Stimulated activated CD8-positive, alpha-beta memory T cell treated with anti-CD3 and anti-CD28 coated beads, Interleukin-15, amount 100 ng/mL, for 4 hours (primary cell): ENCODE results near the gene WDR47.

Source experiments
- DNase-seq, 2 donors: peaks; one replicate each; pipeline ENCODE4 v3.0.0-alpha.2; 2020; ENCODE audit warnings: low read depth in 2 of 2

WDR47 gene

DNA sequence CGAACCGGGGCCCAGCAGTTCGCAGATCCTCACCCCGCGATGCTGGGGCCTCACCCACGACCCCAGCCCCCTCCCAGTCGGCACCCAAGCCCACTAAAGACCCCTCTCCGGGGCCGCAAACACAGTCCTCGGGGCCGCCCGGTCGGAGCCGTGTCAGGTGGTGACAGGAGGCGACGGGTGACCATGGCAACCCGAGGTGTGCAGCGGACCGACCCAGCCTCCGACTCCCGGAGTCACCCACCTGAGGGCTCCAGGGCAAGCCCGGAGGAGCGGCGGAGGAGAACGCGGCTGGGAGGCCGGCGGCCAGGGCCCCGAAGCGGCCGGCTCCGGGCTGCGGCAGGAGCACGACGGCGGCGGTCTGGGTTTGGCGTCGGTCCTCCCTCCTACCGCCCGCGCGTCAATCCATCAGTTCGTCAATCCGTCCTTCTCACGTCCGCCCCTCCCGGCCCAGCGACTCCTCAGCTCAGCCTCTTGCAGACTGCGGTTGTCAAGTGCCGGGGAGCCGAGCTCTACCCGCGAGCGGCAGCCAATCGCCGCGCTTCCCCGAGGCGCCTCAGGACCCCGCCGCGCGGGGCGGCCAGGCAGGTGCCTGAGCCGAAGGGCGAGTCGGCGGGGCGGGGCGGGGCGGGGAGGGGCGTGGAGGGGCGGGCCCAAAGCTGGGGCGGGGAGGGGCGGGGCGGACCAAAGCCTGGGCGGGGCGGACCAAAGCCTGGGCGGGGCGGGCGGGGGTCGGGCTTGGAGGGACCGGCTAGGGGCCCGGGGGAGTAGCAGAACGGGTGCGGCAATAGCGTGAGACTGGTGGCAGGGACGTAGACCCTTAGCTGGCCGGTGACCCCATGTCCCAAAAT, at the start of gene WDR47:
Gene WDR47 (minus strand): TSS at position 482 of the 848 bp plus-strand sequence. CDS start 18,590 bp downstream, outside the sequence.
- DNase-seq: peak; percentile 92 to 93

DNA sequence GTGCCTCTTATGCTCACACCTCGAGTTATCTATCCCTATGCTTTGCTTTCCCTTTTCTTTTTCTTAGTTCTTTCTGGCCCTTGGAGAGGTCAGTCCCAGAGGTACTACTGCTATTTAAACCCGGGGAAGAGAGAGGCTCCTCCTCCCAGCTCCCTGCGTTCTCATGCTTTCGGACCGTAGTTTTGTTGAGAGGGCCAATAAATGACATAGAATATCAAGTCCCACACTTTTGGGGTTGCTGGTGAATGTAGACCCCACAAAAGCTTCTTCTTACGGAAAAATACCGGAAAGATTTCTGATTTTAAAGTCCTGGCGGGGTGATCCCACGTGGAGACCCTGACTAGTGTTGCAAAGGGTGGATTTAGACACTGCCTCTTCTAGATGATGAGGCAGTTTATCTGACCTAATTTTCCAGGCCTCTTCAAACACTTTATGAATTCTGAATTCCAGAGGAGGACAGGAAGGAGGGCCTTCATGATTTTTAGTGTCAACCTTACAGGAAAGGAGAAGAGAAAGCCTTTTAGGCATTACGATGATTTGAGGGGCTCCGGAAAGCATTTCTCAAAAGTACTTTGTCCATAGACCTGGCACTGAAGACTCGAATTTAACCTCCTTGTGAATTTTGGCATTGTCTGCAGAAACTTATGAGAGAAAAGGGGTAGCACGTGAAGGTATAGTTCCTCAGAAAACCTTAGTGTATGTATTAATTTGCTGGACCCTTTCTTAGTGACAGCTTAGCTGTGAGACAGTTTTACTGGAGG, 49.4 kb upstream of the WDR47 start:
- DNase-seq: no peak

DNA sequence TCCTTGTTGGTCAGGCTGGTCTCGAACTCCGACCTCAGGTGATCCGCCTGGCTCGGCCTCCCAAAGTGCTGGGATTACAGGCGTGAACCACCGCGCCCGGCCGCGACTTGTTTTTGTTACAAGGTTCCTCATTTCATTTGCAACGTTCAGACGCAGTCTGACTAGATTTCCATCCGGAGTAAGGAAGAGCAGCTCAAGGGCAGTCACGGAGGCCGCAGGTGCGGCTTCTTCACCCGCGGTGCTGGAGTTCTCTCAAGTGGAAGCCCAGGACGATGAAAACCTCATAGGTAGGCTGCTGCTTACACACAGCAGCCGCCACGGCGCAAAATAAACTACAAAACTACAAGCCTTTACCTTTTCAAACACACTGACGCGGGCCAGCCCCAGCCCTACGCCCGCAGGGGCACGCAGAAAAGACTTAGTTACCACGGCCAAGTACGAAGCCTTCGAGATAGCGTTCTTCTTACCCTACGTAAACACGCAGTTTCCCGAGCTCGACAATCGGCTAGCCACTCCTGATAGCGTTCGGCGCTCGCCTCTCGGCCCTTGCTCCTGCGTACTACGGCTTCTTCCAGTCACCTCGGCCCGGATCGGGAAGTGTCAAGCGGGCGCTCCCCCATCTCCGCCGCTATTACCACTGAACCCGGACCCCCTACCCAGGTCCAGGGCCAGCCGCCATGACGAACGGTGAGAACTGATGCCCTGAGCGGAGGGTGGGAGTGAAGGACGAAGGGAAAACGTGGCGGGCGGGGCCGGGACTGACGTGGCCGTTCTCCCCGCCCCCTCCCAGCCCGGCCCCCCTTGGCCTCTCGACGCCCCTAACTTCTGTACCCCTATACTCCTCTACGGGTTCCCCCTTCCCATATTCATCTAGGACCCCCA, 48.5 kb upstream of the WDR47 start, which contains the start of gene TMEM167B:
Gene TMEM167B (plus strand): TSS at position 569 of the 882 bp plus-strand sequence. CDS start 109 bp downstream, at position 678.
- peak; percentile 69 to 75 for DNase-seq

DNA sequence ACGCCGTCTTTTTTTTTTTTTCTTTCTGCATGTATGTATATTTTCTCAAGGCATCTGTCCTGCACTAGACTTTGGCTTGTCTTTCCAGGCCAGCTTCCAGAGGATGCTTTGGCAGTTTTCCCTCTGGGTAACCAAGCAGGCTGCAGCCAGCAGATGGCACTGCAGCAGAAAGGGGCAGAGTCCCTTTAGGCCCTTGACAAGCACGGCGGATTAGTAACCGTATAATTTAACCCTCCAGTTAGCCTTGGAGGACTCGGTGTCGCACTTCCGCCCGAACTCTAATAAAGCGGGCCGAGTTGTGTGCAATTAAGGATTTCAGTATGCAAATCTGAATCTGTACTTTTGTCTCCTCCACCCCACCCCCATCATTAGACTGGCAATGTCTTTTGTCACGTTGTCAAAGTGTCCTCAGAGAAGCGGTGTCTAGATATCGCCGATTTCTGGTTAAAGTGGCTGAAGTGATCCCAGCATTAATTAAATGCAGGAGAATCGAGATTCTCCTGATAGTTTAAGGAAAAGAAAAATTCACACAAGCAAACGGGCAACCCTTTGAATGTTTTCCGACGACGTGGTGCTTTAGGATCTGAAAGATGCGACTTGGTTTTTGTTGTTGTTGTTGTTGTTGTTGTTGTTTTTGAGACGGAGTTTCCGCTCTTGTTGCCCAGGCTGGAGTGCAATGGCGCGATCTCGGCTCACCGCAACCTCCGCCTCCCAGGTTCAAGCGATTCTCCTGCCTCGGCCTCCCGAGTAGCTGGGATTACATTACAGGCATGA, 47.5 kb upstream of the WDR47 start:
- DNase-seq: no peak

DNA sequence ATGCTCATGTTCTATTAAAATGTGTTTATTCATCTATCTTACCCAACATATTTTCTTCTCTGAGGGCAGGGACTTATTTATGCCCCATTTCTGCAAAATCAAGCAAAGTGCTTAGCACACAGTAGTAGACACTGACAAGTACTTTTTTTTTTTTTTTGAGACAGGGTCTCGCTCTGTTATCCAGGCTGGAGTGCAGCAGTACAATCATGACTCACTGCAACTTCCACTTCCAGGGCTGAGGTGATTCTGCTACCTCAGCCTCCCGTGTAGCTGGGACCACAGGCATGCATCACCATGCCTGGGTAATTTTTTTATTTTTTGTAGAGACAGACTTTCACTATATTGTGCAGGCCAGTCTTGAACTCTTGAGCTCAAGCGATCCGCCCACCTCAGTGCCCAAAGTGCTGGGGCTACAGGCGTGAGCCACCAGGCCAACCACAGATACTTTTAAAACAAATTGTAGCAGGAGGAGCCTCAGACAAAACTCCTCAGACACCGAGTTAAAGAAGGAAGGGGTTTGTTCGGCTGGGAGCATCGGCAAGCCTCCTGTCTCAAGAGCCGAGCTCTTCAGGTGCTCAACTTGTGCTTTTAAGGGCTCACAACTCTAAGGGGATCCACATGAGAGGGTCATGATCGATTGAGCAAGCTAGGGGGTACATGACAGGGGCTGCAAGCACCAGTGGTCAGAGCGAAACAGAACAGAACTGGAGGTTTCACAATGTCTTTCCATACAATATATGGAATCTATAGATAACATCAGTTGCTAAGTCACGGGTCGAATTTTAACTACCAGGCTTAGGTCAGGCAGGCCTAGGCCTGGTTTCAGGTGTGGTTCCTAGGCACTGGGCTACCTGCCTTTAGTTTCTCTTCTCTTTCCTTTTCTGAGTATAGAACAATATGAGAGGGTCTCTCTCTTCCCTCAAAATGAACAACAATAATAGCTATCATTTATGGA, 42.9 kb upstream of the WDR47 start:
- DNase-seq: no peak

DNA sequence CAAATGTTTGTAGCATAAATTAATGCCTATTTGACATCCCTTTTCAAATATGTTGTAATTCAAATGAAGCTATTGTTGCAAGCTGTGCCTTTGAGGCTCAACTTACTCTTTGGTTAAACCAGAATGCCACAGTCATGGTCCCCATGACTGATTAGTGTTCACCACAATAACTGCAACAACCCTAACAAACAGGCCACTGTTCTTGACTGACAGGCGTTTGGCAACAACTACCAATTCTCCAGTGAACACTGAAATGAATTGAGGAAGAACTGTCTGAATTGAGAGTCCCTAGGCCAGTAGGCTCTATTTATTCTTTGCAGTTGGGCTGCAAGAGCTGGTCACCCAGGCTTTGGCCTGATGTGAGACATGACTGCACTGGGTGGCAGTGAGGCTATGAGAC, 42.0 kb upstream of the WDR47 start:
- DNase-seq: no peak

DNA sequence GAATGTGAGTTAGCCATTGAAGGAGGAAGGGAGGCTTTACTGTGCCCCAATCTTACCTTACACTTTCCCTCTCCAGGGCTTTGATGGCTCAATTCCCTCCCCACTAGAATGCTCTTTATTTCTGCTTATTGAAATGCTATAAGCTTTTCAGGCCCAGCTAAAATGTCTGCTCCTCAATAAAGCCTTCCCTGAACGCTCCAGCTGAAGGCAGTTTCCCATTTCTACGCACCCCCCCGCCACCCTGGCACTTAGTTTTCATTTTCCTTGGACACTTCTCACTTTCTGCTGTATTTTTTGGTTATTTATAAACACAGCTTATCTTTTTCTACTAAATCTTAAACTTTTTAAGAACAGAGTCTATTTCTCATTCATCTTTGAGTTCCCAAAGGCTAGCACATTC, 41.6 kb upstream of the WDR47 start:
- DNase-seq: no peak

DNA sequence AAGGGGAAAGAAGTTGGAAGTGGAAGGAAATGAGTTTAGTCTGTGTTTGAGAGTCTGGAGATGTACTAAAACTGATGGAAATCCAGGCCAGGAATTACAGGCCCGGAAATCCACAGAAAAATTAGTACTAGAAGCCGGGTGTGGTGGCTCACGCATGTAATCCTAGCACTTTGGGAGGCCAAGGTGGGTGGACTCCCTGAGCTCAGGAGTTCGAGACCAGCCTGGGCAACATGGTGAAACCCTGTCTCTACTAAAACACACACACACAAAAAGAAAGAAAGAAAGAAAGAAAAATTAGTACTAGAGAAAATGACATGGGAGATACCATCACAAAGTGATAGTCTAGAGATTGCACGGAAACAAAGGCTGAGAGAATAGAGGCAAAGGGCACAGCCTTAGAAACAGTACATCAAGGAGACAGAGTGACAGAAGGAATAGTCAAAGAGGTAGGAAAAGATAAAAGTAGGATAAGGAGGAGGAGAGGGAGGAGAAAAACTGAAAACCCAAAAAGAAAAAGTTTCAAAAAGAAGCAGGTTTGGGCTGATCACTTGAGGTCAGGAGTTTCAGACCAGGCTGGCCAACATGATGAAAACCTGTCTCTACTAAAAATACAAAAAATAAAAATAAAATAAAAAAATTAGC, 38.7 kb upstream of the WDR47 start:
- no peak for DNase-seq

DNA sequence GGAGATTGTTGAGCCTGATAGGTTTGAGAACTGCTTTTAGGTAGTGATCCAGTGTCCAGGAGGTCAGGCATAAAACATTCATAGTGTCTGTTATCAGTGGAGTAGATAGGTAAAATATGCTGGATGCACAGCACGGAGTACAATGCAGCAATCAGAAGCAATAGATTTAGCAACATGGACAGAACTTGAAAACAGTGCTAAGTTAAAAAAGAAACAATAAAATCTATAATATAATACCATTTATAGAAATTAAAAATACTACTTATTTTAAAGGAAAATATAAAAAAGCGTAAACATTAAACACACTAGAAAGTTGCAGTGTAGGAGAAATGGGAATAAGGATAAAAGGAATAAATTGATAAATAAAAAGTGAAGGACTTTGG, 37.3 kb upstream of the WDR47 start:
- DNase-seq: no peak

DNA sequence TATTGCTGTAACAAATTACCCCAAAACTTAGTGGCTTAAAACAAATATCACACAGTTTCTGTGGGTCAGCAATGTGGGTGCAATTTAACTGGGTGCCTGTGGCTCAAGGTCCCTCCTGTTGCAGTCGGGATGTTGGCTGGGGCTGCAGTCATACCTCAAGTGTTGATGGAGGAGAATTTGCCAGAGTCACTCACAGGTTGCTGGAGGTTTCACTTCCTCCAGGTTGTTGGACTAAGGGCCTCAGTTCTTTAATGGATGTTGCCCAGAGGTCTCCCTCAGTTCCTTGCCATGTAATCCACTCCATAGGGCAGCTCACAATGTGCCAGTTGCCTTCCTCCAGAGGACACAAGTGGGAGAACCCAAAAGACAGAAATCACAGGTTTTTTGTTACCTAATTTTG, 36.4 kb upstream of the WDR47 start:
- no peak for DNase-seq

DNA sequence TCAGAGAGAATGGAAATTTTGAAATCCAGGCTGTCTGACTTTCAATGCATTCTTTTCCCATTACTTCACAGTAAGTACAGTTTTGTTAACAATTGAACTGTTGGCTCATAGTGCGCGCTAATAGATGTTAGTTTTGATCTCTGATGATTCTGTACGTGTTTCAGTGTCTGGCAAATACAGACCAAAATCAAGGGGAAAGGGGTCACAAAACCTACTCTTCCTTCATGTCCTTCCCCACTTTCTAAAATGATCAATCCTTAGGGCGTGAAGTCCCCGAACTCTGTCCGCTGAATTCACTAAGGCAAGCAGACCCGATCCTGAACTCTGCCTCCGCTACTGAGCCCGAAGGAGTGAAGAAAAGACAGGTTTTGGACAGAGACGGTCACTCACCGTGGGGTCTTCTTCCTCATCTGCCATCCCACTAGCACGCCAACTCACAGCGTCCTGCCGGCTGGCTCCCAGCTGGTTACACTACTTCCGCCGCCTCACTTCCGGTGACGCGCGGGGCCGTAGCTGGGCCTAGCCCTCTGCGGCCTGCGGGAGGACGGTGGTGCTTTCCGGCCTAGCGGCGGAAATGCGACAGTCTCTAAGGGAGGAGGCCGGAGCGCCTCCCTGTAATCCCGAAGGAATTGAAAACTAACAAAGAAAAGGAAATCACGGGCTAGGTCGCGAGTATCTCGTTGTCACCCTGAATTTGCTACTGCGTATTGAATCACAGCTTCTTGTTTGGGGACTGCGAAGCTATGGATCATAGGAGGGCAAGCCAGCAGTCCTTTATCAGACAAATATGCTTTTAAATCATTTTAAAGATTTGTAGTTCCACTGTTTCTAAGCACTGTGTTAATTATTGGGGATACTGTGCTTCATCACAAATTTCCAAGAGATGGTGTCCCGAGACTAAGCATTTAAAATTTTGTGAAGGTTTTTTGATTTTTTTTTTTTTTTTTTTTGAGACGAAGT, 33.9 kb upstream of the WDR47 start, which contains the start of gene TAF13:
Gene TAF13 (minus strand): TSS at position 473 of the 960 bp plus-strand sequence. CDS start 56 bp downstream, at position 417.
- peak; percentile 71 to 74 for DNase-seq

DNA sequence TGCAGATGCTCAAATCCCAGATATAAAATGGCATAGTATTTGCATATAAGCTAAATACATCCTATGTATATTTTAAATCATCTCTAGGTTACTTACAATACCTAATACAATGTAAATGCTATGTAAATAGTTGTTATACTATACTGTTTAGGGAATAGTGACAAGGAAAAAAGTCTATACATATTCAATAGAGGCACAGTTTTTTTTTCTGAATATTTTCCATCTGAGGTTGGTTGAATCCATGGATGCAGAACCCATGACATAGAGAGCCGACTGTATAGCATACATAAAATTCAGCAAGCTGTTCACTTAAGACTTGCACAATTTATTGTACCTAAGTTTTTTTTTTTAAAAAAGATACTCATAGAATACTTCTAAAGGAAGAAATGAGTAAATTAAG, 27.4 kb upstream of the WDR47 start:
- no peak for DNase-seq

DNA sequence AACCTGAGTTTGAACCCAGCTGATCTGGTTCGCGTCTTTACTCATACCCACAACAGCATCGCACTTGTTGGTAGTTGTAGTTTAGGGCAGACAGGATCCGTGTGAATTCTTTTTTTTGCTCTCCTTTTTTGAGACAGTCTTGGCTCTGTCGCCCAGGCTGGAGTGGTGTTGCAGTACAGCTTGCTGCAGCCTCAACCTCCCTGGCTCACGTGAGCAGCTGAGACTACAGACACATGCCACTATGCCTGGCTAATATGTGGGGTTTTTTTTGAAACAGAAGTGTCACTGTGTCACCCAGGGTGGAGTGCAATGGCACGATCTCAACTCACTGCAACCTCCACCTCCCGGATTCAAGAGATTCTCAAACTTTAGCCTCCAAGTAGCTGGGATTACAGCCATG, 26.0 kb upstream of the WDR47 start:
- no peak for DNase-seq

DNA sequence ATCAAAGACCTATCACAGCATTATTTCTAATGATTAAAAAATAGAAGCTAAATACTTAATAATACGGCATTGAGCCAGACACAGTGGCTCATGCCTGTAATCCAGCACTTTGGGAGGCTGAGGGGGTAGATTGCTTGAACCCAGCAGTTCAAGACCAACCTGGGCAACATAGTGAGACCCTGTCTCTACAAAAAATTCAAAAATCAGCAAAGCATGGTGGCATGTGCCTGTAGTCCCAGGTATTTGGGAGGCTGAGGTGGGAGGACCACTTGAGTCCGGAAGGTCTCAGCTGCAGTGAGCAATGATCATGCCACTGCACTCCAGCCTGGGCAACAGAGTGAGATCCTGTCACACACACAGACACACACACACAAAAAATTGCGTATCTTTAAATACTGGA, 23.2 kb upstream of the WDR47 start:
- DNase-seq: no peak

DNA sequence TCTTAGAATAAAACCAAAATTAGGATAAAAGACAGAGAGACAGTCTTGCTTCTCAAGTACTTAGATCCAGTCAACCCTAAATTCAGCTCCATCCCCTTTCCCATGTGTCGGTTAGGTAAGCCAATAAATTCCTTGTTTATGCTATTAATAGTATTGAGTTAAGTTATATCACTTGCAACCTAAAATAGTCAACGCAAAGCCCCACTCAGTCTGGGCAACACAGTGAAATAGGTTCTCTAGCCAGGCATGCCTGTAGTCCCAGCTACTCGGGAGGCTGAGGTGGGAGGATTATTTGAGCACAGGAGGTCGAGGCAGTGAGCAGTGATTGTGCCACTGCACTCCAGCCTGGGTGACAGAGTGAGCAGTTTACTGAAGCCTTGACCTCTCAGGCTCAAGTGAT, 19.3 kb upstream of the WDR47 start:
- DNase-seq: no peak

DNA sequence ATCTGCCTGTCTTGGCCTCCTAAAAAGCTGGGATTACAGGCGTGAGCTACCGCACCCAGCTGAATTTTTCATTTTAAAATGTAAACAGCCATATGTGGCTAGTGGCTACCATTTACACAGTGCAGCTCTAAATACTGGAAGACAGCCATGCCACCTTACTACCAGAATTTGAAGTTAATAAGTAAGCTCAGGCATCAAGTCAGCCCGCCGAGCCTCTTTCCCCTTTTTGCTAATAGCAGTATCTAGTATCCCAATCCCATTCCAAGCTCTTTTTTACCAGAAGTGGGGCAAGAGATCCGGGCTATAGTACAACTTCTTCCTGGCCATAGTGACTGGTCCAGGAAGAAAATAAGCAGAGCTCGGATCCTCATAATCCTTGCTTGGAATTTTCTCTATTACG, 18.8 kb upstream of the WDR47 start:
- no peak for DNase-seq

DNA sequence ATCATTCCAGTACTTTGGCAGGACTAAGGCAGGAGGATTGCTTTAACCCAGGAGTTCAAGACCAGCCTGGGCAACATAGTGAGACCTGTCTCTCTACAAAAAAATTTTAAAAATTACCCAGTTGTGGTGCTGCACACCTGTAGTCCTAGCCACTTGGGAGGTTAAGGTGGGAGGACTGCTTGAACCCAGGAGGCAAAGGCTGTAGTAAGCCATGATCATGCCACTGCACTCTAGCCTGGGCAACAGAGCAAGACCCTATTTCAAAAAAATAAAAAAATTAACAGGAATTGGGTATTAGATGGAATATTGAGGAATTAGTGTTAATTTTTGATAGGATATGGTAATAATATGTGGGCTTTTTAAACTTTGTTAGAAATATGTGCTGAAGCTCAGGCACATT, 17.1 kb upstream of the WDR47 start:
- DNase-seq: no peak

DNA sequence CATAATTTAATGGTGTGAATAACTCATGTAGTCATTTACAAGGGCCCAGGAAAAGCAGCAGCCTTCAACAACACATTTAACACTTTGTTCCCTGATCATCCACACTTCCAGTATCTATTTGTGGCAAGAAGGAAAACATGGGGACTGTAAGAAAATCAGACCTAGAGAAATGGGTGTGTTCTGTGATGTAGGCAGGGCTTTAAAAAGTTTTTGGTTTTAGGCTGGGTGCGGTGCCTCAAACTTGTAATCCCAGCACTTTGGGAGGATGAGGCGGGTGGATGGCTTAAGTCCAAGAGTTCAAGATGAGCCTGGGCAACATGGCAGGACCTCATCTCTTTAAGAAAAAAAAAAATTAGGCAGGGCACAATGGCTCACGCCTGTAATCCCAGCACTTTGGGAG, 14.2 kb upstream of the WDR47 start:
- DNase-seq: no peak
